SK-N-SH treated with all-trans-retinoic acid at 6 μM for 48 hours (cell line): ENCODE results near the gene XIAP.
"Not testable (repeated sequence)": the region's sequence is repeated elsewhere in the genome, so short reads cannot be mapped to it uniquely, and the experiment has no call there.

ENCODE experiments used
- ATAC-seq: fragments of 200-7000 bp; cut with Tn5 transposase; 3 replicates; pipeline ENCODE4 v1.9.1; 2020; ENCODE audit warnings: mild to moderate bottlenecking, moderate library complexity
- ARNTL ChIP-seq: fragments of 450-650 bp; formaldehyde crosslinking; IDR thresholded peaks from 2 replicates; pipeline ENCODE4 v1.5.0; 2020; ENCODE audit warnings: low read depth, mild to moderate bottlenecking, moderate library complexity, borderline replicate concordance
- BACH2 ChIP-seq: fragments of 250-450 bp; sonication (Bioruptor Pico); IDR thresholded peaks from 2 replicates; pipeline ENCODE4 v1.9.0; 2021; ENCODE audit warnings: mild to moderate bottlenecking, borderline replicate concordance
- CSDC2 ChIP-seq: fragments of 250-450 bp; sonication (Bioruptor Pico); IDR thresholded peaks from 2 replicates; pipeline ENCODE4 v1.5.0; 2020; ENCODE audit warnings: mild to moderate bottlenecking, moderate library complexity
- ESRRG ChIP-seq: fragments of 250-450 bp; sonication (Bioruptor Pico); IDR thresholded peaks from 2 replicates; pipeline ENCODE4 v1.6.1; 2021; ENCODE audit warnings: mild to moderate bottlenecking
- GLIS3 ChIP-seq: fragments of 250-450 bp; sonication (Bioruptor Pico); IDR thresholded peaks from 2 replicates; pipeline ENCODE4 v1.5.0; 2020; ENCODE audit warnings: mild to moderate bottlenecking, moderate library complexity
- ISL1 ChIP-seq: fragments of 250-450 bp; sonication (Bioruptor Pico); IDR thresholded peaks from 2 replicates; pipeline ENCODE4 v2.1.2; 2022; ENCODE audit warnings: mild to moderate bottlenecking, moderate library complexity
- OSR1 ChIP-seq: fragments of 250-450 bp; sonication (Bioruptor Pico); IDR thresholded peaks from 2 replicates; pipeline ENCODE4 v1.8.0; 2022; ENCODE audit warnings: moderate library complexity, mild to moderate bottlenecking, inconsistent platforms
- PPARA ChIP-seq: fragments of 250-450 bp; sonication (Bioruptor Pico); IDR thresholded peaks from 2 replicates; pipeline ENCODE4 v1.5.0; 2020; ENCODE audit warnings: mild to moderate bottlenecking, borderline replicate concordance
- RARB ChIP-seq: fragments of 250-450 bp; sonication (Bioruptor Pico); IDR thresholded peaks from 2 replicates; pipeline ENCODE4 v1.8.0; 2021; ENCODE audit warnings: mild to moderate bottlenecking, moderate library complexity
- SNAI2 ChIP-seq: fragments of 250-450 bp; sonication (Bioruptor Pico); IDR thresholded peaks from 2 replicates; pipeline ENCODE4 v1.5.0; 2020; ENCODE audit warnings: mild to moderate bottlenecking, moderate library complexity
- TCF4 ChIP-seq: fragments of 250-450 bp; sonication (Bioruptor Pico); IDR thresholded peaks from 2 replicates; pipeline ENCODE4 v1.8.0; 2021; ENCODE audit warnings: mild to moderate bottlenecking, moderate library complexity, borderline replicate concordance
- TOX ChIP-seq: fragments of 250-450 bp; sonication (Bioruptor Pico); IDR thresholded peaks from 2 replicates; pipeline ENCODE4 v1.8.0; 2021; ENCODE audit warnings: mild to moderate bottlenecking, moderate library complexity, borderline replicate concordance
- ZC3H10 ChIP-seq: fragments of 250-450 bp; sonication (Bioruptor Pico); IDR thresholded peaks from 2 replicates; pipeline ENCODE4 v1.5.1; 2021; ENCODE audit warnings: mild to moderate bottlenecking, moderate library complexity
- ZFP3 ChIP-seq: fragments of 250-450 bp; sonication (Bioruptor Pico); IDR thresholded peaks from 2 replicates; pipeline ENCODE4 v1.5.0; 2020; ENCODE audit warnings: mild to moderate bottlenecking, moderate library complexity
- ZNF70 ChIP-seq: fragments of 450-650 bp; formaldehyde crosslinking; IDR thresholded peaks from 2 replicates; pipeline ENCODE4 v1.5.0; 2020; ENCODE audit warnings: mild to moderate bottlenecking, moderate library complexity
- ZNF8 ChIP-seq: fragments of 450-650 bp; formaldehyde crosslinking; IDR thresholded peaks from 2 replicates; pipeline ENCODE4 v1.5.0; 2020; ENCODE audit warnings: mild to moderate bottlenecking, moderate library complexity
- TF ChIP-seq, protein P1 (sequence below): fragments of 250-450 bp; sonication (Bioruptor Pico); IDR thresholded peaks from 2 replicates; pipeline ENCODE4 v1.5.1; 2021; ENCODE audit warnings: mild to moderate bottlenecking, moderate library complexity
- TF ChIP-seq, protein P2 (sequence below): fragments of 250-450 bp; sonication (Bioruptor Pico); IDR thresholded peaks from 2 replicates; pipeline ENCODE4 v1.5.0; 2020; ENCODE audit warnings: mild to moderate bottlenecking, moderate library complexity
- TF ChIP-seq, protein P3 (sequence below): fragments of 250-450 bp; sonication (Bioruptor Pico); IDR thresholded peaks from 2 replicates; pipeline ENCODE4 v1.8.0; 2021; ENCODE audit warnings: low read depth, mild to moderate bottlenecking, moderate library complexity, borderline replicate concordance
- TF ChIP-seq, protein P4 (sequence below): fragments of 250-450 bp; sonication (Bioruptor Pico); IDR thresholded peaks from 2 replicates; pipeline ENCODE4 v1.5.1; 2020; ENCODE audit warnings: low read depth, mild to moderate bottlenecking, moderate library complexity
- TF ChIP-seq, protein P5 (sequence below): fragments of 250-450 bp; sonication (Bioruptor Pico); IDR thresholded peaks from 2 replicates; pipeline ENCODE4 v1.8.0; 2020; ENCODE audit warnings: mild to moderate bottlenecking, moderate library complexity, borderline replicate concordance

XIAP gene

DNA sequence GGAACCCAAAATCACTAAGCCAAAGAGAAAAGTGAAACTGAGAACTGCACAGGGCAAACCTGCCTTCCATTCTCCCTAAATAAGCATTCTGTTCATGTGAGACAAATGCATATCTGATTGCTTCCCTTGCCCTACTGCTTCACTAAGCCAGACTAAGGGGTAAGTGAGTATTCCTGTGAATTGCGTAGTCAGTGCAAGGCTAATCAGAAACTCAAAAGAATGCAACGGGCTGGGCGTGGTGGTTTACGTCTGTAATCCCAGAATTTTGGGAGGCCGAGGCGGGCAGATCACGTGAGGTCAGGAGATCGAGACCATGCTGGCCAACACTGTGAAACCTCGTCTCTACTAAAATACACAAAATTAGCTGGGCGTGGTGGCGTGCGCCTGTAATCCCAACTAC is 10.8 kb upstream of the XIAP start:
- TF ChIP-seq BACH2 = no peak
- no peak for TF ChIP-seq GLIS3 (CRISPR knock-in tag)
- no peak for TF ChIP-seq CSDC2 (CRISPR knock-in tag)
- TF ChIP-seq, protein P1, sequence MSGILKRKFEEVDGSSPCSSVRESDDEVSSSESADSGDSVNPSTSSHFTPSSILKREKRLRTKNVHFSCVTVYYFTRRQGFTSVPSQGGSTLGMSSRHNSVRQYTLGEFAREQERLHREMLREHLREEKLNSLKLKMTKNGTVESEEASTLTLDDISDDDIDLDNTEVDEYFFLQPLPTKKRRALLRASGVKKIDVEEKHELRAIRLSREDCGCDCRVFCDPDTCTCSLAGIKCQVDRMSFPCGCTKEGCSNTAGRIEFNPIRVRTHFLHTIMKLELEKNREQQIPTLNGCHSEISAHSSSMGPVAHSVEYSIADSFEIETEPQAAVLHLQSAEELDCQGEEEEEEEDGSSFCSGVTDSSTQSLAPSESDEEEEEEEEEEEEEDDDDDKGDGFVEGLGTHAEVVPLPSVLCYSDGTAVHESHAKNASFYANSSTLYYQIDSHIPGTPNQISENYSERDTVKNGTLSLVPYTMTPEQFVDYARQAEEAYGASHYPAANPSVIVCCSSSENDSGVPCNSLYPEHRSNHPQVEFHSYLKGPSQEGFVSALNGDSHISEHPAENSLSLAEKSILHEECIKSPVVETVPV (CRISPR knock-in tag) = no peak
- no peak for TF ChIP-seq TCF4 (CRISPR knock-in tag)
- no peak for TF ChIP-seq ZC3H10
- TF ChIP-seq ISL1 = no peak
- TF ChIP-seq TOX = no peak
- no peak for TF ChIP-seq ZNF8
- TF ChIP-seq ESRRG (CRISPR knock-in tag) = no peak
- TF ChIP-seq, protein P2, sequence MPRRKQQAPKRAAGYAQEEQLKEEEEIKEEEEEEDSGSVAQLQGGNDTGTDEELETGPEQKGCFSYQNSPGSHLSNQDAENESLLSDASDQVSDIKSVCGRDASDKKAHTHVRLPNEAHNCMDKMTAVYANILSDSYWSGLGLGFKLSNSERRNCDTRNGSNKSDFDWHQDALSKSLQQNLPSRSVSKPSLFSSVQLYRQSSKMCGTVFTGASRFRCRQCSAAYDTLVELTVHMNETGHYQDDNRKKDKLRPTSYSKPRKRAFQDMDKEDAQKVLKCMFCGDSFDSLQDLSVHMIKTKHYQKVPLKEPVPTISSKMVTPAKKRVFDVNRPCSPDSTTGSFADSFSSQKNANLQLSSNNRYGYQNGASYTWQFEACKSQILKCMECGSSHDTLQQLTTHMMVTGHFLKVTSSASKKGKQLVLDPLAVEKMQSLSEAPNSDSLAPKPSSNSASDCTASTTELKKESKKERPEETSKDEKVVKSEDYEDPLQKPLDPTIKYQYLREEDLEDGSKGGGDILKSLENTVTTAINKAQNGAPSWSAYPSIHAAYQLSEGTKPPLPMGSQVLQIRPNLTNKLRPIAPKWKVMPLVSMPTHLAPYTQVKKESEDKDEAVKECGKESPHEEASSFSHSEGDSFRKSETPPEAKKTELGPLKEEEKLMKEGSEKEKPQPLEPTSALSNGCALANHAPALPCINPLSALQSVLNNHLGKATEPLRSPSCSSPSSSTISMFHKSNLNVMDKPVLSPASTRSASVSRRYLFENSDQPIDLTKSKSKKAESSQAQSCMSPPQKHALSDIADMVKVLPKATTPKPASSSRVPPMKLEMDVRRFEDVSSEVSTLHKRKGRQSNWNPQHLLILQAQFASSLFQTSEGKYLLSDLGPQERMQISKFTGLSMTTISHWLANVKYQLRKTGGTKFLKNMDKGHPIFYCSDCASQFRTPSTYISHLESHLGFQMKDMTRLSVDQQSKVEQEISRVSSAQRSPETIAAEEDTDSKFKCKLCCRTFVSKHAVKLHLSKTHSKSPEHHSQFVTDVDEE (CRISPR knock-in tag) = no peak
- TF ChIP-seq, protein P3, sequence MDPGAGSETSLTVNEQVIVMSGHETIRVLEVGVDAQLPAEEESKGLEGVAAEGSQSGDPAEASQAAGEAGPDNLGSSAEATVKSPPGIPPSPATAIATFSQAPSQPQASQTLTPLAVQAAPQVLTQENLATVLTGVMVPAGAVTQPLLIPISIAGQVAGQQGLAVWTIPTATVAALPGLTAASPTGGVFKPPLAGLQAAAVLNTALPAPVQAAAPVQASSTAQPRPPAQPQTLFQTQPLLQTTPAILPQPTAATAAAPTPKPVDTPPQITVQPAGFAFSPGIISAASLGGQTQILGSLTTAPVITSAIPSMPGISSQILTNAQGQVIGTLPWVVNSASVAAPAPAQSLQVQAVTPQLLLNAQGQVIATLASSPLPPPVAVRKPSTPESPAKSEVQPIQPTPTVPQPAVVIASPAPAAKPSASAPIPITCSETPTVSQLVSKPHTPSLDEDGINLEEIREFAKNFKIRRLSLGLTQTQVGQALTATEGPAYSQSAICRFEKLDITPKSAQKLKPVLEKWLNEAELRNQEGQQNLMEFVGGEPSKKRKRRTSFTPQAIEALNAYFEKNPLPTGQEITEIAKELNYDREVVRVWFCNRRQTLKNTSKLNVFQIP (CRISPR knock-in tag) = no peak
- TF ChIP-seq PPARA (CRISPR knock-in tag) = no peak
- TF ChIP-seq ZFP3 = no peak
- no peak for TF ChIP-seq ZNF70 (CRISPR knock-in tag)
- TF ChIP-seq, all 23 proteins: peak for 0

DNA sequence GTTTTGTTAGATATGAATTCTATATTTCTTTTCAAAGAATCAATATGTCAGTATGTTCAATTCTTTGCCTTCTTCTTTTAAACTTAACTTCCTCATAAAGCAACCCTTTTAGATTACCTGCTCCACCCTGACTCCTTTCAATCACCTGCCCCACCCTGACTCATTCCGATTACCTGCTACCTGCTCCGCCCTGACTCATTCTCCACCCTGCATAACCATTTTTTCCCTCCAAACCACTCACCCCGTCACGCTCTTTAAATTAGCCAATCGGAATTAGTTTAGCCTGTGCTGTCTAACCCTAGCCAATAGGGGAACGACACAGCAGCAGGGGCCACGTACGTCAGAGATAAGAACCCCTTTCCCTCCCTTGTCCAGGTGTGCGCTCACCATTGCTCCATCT is 9.9 kb upstream of the XIAP start:
- not testable (repeated sequence) for ATAC-seq

More for the DNA sequence above, 10.8 kb upstream of the XIAP start:
- ATAC-seq = no peak

DNA sequence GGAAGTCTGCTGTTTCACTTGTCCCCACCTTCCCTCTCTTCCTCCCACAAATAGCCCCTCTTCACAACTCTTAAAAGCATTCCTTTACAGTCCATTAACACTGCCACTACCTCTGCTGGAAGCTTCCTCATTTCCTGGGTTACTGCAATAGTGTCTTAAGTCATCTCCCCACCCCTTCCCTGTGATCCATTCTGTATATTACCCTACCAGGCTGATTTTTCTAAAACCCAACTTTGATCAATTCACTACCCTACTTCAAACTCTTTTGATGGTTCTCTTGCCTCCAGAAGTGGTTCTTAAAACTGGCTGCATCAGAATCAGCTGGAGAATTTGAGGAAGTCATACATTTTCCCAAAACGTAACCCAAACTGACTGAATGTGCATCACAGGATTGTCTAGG is 8.8 kb upstream of the XIAP start:
- TF ChIP-seq ZNF70 (CRISPR knock-in tag) = no peak
- TF ChIP-seq OSR1 (CRISPR knock-in tag) = no peak
- TF ChIP-seq BACH2 = no peak
- no peak for TF ChIP-seq ARNTL
- no peak for TF ChIP-seq PPARA (CRISPR knock-in tag)
- TF ChIP-seq SNAI2 (CRISPR knock-in tag) = no peak
- TF ChIP-seq, protein P4, sequence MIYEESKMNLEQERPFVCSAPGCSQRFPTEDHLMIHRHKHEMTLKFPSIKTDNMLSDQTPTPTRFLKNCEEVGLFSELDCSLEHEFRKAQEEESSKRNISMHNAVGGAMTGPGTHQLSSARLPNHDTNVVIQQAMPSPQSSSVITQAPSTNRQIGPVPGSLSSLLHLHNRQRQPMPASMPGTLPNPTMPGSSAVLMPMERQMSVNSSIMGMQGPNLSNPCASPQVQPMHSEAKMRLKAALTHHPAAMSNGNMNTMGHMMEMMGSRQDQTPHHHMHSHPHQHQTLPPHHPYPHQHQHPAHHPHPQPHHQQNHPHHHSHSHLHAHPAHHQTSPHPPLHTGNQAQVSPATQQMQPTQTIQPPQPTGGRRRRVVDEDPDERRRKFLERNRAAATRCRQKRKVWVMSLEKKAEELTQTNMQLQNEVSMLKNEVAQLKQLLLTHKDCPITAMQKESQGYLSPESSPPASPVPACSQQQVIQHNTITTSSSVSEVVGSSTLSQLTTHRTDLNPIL = no peak
- no peak for TF ChIP-seq TCF4 (CRISPR knock-in tag)
- no peak for TF ChIP-seq ESRRG (CRISPR knock-in tag)
- no peak for TF ChIP-seq ZFP3
- no peak for TF ChIP-seq TOX
- TF ChIP-seq, protein P2 (CRISPR knock-in tag) = no peak
- no peak for TF ChIP-seq ZNF8
- TF ChIP-seq, protein P5, sequence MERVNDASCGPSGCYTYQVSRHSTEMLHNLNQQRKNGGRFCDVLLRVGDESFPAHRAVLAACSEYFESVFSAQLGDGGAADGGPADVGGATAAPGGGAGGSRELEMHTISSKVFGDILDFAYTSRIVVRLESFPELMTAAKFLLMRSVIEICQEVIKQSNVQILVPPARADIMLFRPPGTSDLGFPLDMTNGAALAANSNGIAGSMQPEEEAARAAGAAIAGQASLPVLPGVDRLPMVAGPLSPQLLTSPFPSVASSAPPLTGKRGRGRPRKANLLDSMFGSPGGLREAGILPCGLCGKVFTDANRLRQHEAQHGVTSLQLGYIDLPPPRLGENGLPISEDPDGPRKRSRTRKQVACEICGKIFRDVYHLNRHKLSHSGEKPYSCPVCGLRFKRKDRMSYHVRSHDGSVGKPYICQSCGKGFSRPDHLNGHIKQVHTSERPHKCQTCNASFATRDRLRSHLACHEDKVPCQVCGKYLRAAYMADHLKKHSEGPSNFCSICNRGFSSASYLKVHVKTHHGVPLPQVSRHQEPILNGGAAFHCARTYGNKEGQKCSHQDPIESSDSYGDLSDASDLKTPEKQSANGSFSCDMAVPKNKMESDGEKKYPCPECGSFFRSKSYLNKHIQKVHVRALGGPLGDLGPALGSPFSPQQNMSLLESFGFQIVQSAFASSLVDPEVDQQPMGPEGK = no peak
- no peak for TF ChIP-seq RARB (CRISPR knock-in tag)
- no peak for TF ChIP-seq GLIS3 (CRISPR knock-in tag)
- ATAC-seq = no peak
